Islet of Langerhans (tissue), 1 donor: ENCODE data around the gene CILP.
"Not testable (repeated sequence)": the region's sequence is repeated elsewhere in the genome, so short reads cannot be mapped to it uniquely, and the experiment has no call there.

ENCODE experiments used
- FAIRE-seq: peaks from one replicate; lab custom pipeline; 2011; peaks lifted over from hg19 to GRCh38; lab: Jason Lieb, UNC

CILP gene

GRCh38 chr15:65210770-65211481 lies at the start of gene CILP:
Gene CILP (minus strand): TSS chr15:65211473. CDS start chr15:65209755, 1,718 bp downstream.
- no peak for FAIRE-seq

GRCh38 chr15:65260968-65261367 lies 49.7 kb upstream of the CILP start:
- FAIRE-seq = no peak

GRCh38 chr15:65259367-65259797 lies 48.1 kb upstream of the CILP start:
- no peak for FAIRE-seq

GRCh38 chr15:65258375-65259262 lies 47.3 kb upstream of the CILP start:
- FAIRE-seq = no peak

- FAIRE-seq = no peak
These were observed 44.3 kb upstream of the CILP start for GRCh38 chr15:65255486-65256140.

GRCh38 chr15:65254758-65255157 lies 43.5 kb upstream of the CILP start:
- FAIRE-seq = no peak

- no peak for FAIRE-seq
These were observed 43.1 kb upstream of the CILP start for GRCh38 chr15:65254356-65254755.

GRCh38 chr15:65249641-65250040 lies 38.4 kb upstream of the CILP start:
- no peak for FAIRE-seq

GRCh38 chr15:65248511-65249255 lies 37.4 kb upstream of the CILP start:
- no peak for FAIRE-seq

- no peak for FAIRE-seq
These were observed 35.7 kb upstream of the CILP start for GRCh38 chr15:65246939-65247338.

GRCh38 chr15:65246026-65246714 lies 34.9 kb upstream of the CILP start:
- FAIRE-seq = no peak

GRCh38 chr15:65245096-65245856 lies 34.0 kb upstream of the CILP start:
- FAIRE-seq = no peak

- FAIRE-seq = no peak
These were observed 33.4 kb upstream of the CILP start for GRCh38 chr15:65244638-65245037.

GRCh38 chr15:65236443-65236842 lies 25.2 kb upstream of the CILP start:
- FAIRE-seq = not testable (repeated sequence)

- FAIRE-seq = no peak
These were observed 22.4 kb upstream of the CILP start for GRCh38 chr15:65233696-65234095.

GRCh38 chr15:65232520-65232919 lies 21.2 kb upstream of the CILP start:
- no peak for FAIRE-seq

GRCh38 chr15:65231306-65231705 lies 20.0 kb upstream of the CILP start:
- no peak for FAIRE-seq

GRCh38 chr15:65226901-65227300 lies 15.6 kb upstream of the CILP start:
- not testable (repeated sequence) for FAIRE-seq

GRCh38 chr15:65226221-65226620 lies 14.9 kb upstream of the CILP start:
- FAIRE-seq = no peak

GRCh38 chr15:65223996-65224395 lies 12.7 kb upstream of the CILP start:
- no peak for FAIRE-seq

GRCh38 chr15:65222891-65223290 lies 11.6 kb upstream of the CILP start:
- FAIRE-seq = no peak
